HG03095 (cell line): ENCODE measurements around the gene ATP9B.

Experiments used
- ATAC-seq: cut with Tn5 transposase; IDR thresholded peaks from one replicate; pipeline ENCODE4 v1.9.1; 2021; ENCODE audit warnings: moderate library complexity; ENCODE audit not compliant: unreplicated experiment

Gene ATP9B

DNA sequence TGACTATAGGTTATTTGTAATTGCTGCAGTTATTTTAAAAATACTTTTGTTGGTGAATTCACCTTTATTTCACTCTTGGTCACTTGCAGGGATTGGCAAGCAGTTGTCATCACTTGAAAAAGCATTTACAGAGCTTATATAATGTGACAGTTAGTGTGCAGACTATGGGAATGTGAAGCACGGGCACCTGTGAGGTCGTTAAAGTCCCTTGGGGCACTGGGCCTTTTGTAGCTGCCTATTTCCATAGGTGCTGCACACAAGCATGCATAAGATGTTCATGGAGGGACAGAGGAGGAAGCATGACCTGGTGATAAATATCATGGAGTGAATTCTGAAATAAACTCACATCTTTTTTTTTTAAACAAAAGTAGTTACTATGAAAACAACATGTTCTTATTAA is 124.6 kb downstream of the ATP9B start:
- no peak for ATAC-seq

- ATAC-seq = no peak
Measured at GRCh38 chr18:79195716-79196683, 126.8 kb downstream of the ATP9B start.

- ATAC-seq = no peak
Measured at GRCh38 chr18:79197531-79197930, 128.3 kb downstream of the ATP9B start.

DNA sequence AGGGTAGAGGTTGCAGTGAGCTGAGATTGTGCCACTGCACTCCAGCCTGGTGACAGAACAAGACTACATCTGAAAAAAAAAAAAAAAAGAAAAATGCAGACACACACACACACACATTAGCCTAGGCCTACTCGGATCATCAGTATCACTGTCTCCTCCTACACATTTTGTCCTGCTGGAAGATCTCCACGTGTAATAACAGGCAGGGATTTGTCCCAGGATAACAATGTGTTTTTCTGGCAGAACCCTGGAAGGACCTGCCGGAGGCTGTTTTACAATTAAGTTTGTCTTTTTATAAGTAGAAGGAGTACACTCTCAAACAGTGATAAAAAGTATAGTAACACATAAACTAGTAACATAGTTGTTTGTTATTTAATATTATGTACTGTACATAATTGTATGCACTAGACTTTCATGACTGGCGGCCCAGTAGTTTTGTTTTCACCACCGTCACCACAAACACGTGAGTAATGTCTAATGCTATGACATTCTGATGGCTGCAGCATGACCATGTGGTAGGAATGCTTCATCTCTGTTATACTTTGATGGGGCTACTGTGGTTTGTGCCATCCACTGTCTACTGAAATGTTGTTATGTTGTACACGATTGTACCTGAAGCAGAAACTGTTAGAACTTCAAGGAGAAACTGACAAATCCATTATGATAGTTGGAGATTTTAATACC is 130.6 kb downstream of the ATP9B start:
- ATAC-seq = no peak

GRCh38 chr18:79200546-79201268 is 131.5 kb downstream of the ATP9B start:
- ATAC-seq = no peak

GRCh38 chr18:79203017-79203605 is 133.9 kb downstream of the ATP9B start:
- no peak for ATAC-seq

DNA sequence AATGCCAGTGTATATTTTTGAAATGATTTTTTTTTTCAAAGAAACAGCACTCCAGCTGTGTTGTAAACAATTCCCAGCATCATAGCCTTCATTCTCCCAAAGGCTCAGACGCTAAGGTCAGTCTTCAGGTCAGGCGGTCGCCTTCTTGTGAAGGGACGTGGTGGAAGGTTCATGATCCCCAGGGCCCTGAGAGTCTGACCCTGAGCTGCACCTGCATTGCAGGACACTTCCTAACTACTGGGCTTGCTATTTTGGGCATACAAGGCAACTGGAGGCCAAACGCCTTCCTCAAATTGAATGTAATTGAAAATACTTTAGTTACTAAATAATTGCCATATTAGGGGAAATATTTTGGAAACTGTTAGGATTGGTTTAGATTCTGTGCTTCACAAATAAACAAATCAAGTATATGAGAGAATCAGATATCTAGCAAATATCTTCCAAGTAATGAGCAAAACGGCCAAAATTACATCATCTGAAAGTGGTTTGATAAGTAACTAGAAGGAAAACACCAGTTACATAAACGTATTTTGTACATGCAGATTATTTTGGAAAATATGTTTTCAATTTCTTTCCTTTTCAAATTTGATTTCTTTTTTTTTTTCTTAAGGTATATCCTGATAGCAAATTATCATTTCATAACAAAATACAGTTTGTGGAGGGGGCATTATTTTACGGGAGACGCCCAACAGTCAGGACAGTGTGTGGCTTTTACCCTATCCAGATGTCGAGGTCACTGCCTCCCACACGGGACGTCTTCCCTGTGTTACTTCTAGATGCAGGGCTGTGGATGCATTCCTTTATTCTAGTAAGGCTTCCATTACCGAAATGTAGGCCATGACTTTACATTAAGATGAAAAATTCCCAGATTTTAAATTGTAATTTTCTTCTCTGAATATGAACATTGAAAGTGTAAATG is 136.0 kb downstream of the ATP9B start:
- ATAC-seq = no peak

DNA sequence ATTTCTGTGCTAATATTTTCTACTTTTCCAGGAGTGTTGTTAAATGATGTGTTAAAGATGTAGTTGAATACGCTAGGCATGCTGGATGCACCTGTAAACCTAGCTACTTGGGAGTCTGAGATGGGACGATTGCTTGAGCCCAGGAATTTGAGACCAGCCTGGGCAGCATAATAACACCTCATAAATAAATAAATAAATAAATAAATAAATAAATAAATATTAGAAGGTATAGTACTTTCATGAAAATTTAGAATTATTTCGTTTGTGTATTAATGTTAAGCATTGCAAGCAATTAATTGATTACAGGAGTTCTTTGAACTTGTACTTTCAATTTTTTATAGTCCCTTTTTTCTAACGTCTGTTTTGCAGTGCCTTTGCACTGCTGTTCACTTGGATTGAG is 137.2 kb downstream of the ATP9B start:
- ATAC-seq = no peak

DNA sequence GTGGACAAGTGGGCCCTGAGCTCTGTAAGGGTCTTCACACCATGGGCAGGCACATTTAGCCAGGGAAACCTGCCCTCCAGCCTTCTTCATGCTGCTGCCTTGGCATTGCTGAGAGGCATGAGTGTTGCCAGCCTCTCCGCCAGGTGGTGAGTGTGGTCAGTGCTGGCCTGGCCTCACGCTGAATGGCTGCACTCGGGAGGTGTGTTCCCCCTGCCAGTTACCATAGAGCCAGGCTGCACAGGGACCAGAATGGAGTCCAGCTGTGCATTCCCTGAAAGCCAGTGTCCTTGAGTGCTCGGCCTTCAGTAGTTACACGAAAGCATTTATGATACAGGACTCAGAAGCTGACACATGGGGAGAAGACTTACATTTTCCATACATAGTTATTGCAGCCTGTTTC is 139.7 kb downstream of the ATP9B start:
- ATAC-seq = no peak

DNA sequence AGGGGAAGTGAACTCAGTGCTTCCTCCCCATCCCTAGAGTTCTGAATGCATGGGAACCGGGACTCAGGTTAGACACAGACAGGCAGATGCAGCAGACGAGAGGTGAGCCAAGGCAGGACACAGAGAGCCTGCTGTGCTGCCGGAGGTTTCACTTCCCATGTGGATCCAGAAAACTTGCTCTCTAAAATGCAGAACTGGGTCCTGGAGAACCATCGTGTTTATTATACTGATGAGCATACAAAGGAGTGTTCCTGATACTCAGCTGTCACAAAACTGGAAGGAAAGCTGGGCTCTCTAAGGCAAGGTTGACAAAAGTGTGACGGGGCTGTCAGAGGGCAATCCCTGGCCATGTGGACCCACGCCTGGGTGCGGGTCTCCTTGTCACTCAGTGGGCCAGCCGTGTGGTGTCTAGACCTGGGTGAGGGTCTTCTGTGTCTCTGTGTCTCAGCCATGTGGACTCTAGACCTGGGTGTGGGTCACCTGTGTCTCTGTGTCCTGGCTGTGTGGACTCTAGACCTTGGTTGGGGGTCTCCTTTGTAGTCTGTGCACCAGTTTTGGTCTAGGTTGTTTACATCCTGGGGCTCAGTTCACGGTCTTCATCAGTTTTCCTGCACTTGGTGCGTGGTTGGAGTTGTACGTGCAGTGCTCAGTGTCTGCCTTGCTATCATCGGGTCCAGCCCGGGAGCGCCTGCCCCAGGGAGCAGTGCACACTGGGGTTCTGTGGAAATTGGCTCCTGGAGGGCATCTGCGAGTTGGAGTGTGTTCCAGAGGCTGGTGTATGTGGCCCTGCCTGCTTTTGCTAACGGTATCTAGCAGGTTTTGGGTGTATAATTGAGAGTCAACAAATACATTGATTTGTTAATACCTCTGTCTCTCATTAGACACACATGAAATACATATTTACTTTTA is 141.1 kb downstream of the ATP9B start:
- ATAC-seq = no peak

GRCh38 chr18:79211844-79212243 is 142.7 kb downstream of the ATP9B start:
- ATAC-seq = no peak

- no peak for ATAC-seq
Measured at GRCh38 chr18:79214056-79214455, 144.9 kb downstream of the ATP9B start.

DNA sequence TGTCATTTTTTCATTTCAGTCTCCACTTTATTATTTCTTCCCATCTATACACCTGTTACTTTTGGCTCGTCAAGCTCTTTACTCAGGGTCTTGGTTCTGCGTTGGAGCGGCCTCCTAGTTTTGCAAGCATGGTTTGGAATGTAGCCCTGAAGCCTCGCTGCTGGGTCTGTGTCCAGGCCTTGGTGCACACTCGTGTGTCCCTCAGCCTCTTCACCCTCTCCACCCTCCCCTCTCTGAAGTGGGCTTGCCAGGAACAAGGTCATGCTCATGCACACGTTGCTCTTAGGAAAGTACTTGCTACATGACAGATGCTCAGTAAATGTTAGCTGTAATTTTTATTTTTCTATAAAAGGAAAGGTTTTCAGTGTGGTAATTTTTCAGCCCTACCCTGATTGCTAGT is 147.0 kb downstream of the ATP9B start:
- no peak for ATAC-seq

DNA sequence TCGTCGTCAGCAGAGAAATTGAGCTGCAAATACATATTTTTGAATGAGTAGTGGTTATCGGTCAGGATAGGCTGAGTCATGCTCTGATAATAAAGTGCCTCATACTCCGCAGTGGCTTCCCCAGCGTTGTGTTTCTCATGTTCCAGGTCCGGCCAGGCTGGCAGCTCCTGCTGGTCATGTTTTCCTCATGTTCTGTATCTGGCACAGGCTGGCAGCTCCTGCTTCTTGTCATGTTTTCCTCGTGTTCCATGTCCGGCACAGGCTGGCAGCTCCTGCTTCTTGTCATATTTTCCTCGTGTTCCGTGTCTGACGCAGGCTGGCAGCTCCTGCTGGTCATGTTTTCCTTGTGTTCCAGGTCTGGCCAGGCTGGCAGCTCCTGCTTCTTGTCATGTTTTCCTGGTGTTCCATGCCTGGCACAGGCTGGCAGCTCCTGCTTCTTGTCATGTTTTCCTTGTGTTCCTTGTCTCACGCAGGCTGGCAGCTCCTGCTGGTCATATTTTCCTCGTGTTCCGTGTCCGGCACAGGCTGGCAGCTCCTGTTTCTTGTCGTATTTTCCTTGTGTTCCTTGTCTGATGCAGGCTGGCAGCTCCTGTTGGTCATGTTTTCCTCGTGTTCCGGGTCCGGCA is 148.9 kb downstream of the ATP9B start:
- no peak for ATAC-seq

DNA sequence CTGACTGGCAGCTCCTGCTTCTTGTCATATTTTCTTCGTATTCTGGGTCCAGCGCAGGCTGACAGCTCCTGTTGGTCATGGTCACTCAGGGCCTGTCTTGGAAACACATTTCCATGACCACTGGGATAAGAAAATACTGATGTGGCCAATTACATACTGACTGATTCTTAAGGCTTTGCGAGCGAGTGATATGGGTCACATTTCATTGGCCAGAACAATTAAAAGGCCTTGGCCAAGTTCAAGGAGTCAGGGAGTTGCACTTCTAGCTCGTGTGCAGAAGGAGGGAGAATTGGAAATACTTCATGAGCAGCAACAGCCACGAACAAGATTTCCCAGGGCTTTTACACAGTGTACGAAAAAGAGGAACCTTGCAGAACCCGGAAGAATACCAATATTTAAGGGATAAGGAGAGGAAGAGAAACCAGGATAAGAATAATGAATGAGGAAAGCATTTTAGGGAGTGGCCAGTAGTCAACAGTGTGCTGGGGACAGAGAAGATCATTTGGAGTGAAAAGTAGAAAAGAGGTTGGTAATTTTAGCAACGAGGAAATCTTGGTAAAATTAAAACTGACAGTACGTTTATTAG is 149.5 kb downstream of the ATP9B start:
- no peak for ATAC-seq

DNA sequence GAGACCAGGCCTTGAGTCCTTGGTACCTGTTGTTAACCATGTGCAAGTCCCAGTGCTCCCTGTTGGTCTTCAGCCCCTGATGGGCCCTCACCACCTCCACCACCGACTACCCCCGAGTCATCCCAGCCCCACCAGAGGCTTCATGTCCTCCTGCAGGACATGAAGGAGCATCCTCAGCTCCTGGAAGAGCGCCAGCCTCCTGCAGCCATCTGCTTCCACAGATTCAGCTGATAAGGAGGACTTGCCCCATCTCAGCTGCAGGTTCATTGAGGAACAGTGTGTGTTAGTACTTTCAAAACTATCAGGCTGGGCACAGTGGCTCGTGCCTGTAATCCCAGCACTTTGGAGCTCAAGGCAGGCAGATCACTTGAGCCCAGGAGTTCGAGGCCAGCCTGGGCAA is 151.9 kb downstream of the ATP9B start:
- ATAC-seq = no peak

DNA sequence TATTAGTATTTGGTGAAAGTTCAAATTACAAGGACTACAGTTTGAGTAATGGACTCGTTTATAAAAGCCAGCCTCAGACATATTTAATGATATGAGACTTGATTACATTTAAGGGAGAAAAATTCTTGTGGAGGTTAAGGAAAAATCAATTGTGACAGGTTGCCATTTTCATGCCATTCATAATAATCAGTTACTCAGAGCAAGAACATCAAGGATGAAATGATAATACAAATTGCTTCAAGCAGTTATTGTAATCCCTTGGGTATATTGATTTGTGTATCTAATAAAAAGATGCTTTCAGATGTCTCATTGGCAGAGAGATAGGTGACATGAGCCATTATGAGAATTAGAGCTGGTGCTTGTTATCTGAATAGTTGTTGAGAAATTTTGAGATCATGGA is 153.6 kb downstream of the ATP9B start:
- no peak for ATAC-seq

DNA sequence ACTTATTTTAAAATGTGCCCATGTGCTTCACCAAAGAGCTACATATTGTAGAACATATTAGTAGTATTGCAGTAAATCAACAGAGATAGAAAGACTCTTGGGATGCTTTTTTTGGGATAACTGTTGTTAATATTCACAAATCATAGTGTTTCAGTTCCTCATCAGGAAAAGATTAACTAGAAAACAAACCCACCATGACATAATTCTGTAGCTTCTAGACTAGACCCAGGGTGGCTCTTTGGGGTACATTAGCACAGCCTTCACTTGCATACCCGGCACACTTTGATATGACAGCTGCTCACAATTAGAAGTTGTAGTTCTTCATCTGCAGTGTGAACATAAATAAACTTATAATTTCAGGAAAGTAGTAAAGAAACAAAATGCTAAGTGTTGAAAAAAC is 154.2 kb downstream of the ATP9B start:
- no peak for ATAC-seq
